Measurements from ENCODE around the gene SEC16B.
"Not testable (repeated sequence)": the region's sequence is repeated elsewhere in the genome, so short reads cannot be mapped to it uniquely, and the experiment has no call there.

Gene SEC16B

DNA sequence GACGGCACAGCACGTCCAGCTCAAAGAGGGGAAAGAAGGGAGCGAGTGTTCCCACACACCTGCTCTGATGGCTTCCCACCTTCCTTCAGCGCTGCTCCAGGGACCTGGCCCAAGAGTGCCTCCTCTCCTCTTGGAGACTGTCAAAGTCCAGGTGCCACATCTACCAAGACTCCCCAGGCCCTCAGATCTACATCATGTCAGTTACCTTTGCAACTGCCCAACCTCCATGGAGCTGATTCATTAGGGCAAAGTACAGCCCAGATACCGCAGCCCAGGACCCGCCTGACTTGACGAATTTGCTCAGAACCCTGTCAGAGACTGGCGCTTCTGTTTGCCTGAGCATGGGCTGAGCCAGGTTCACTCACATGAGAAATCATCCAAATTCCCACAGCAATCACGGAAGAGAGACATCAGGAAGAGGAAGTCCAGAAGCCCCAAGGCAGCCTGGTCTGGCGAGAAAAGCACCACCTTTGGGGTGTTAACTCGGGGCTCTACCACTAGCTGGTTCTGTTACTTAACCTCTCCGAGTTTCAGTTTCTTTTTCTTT, at the start of gene SEC16B:
TSS of gene SEC16B (minus strand) at position 234 of the 547 bp plus-strand sequence. CDS start 2,077 bp downstream, outside the sequence.
- no peak for FAIRE-seq

DNA sequence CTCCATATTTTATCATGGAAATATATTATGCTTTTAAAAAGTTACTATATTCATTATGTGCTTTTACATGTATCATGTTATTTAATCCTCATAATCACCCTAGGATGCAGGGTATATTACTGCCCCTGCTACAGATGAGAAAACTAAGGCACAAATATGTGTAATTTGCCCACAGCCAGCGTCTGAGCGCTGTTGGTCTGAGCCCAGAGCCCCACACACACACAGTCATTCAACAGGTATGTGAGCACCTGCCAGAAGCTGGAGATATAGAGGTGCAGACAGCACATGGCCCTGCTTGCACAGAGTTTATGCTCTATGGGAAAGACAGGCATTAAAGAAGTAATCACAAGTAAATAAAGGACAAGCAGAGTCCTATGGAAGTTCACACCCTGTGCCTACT, 49.8 kb upstream of the SEC16B start:
- no peak for FAIRE-seq

DNA sequence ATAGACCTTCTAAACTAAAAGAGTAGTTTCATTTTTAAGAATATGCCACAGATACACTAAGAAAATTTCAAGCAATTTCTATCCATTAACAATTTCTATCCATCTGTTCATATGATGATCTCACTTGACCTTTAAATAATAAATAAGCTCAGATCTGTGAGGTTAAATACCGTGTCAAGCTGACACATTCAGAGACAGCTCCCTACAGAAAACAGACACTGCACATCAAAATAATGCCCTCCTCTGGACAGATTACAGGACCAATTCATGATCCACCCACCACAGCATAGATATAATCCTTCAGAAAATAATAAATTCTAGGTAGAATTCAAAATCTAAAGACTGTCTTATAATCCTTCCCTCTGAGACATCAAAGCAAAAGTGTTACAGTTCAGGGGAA, 49.4 kb upstream of the SEC16B start:
- no peak for FAIRE-seq

- no peak for FAIRE-seq
Observed at GRCh38 chr1:178017517-178017916, 47.7 kb upstream of the SEC16B start.

DNA sequence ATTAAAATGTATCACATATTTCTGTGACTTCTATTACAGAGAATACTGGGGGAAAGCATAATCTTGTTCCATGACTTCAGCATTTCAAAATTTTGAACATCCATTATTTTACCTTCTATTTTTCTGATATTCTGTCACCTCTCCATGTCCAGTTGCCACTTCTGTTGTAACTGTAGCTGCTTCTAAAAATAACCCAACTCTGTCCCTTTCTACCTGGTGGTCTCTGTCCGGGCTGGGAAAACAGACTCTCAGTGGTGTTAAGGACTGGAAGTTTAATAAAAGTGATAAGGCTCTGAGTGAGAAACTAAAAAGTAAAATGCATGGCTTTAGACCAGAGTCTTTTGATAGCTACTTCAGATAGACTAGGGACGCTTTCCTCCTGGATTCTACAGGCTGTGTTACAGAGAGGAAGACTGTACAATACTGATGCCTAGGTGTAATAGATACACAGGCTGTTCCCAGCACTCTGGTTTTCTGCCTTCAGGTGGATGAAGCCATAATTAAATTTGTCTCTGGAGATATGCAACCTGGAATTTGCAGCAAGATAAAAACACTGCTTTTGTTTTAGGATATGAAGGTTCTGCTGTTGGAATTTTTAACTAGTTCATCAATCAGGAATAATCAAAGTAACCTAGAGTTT, 42.1 kb upstream of the SEC16B start:
- FAIRE-seq: no peak

DNA sequence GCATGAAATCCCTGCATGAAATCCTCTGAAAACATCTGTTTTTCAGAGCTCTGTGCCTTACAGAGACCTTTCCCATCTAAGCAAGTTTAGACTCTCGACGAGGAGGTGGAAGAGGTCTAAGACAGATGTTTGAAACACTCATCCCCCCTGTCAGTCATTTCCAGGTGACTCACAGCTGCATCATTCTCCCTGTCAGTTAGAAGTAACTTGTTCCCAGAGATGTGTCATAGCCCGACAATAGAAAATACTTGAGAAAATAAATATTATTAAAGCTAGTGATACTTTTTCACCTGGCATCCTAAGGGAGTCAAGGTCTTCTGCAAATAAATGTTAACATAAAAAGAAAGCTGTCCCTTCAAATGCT, 41.6 kb upstream of the SEC16B start:
- no peak for FAIRE-seq

GRCh38 chr1:178010674-178011464, 41.0 kb upstream of the SEC16B start:
- FAIRE-seq: no peak

- FAIRE-seq: no peak
Observed at GRCh38 chr1:178006043-178006442, 36.2 kb upstream of the SEC16B start.

- no peak for FAIRE-seq
Observed at GRCh38 chr1:178005450-178005849, 35.6 kb upstream of the SEC16B start.

DNA sequence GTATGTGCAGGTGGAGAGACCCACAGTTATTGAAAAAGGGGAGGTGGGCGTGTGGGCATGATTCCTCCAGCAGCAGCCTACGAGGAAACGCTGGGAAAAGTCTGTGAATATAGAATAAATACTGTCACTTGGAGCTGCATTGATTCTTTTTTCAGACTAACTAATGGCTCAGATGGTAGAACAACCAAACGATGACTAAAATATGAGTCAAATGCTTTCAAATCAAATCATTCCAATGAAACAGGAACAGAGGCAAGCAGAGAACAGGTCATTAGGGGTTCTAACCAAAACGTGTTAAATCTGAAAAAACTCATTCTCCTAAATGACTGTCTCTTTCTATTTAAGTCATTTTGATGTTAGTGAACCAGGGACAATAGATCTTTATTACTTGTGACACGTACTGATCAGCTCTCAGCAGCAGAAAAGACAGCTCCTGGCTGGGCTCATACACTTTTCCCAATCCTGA, 35.1 kb upstream of the SEC16B start:
- FAIRE-seq: no peak

DNA sequence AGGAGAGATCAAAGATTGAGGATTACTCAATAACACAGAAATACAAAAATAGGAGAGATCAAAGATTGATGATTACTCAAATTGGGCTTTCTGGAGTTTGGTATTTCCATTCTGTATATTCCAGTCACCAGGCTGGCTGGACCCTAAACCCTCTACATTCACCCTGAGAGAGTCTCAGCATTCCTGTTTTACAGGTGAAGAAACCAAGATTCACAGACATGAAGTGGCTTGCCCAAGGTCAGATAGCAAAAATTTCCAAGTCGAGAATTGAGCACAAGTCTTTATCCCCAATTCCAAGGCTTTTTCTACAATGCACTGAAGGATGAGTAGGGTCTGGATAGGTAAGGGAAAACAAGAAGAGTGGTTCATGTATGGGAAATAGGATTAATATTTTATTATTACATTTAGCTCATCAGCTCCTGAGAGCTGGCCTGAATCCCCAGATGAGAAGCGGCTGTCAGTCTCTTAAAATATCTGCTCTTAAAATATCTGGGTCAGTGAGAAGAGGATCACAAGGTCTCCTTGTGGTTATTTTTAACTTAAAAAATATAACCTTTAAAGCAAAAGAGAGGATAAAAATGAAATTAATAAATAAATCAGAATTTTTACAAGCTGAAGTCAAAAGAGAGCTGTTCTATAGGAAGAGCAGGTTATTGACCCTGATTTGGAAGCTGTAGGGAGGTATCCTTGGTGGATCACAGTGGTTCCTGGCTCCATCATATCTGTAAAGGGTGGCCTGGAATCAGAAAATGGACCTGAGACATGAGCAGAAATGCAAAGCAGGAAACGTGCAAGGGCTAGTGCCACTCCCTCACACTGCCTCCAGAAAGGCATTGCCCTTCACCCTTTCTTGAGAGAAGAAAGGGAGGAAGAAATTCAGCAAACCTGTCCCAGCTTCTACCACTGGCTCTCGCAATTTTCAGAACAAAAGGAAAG, 29.1 kb upstream of the SEC16B start:
- FAIRE-seq: no peak

- no peak for FAIRE-seq
Observed at GRCh38 chr1:177996957-177997356, 27.1 kb upstream of the SEC16B start.

- FAIRE-seq: no peak
Observed at GRCh38 chr1:177995369-177995768, 25.5 kb upstream of the SEC16B start.

GRCh38 chr1:177986281-177986680, 16.4 kb upstream of the SEC16B start:
- FAIRE-seq: not testable (repeated sequence)

DNA sequence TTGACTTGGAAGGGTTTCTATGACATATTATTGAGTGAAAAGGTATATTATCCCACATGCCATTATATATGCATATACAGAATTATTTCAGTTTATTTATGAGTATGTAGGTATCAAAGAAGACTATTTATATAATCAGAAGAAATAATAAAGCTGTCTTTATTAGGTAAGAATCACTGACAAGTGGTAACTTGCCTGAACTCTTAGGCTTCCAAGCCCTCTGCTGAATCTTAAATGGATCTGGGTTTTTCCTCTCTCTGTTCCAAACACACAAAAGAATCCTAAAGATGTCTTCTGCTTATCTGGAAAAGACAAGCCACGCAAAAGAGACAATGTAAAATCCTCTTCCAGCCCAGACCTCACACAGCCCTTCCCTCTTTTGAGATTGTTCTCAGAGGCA, 14.9 kb upstream of the SEC16B start:
- FAIRE-seq: no peak

DNA sequence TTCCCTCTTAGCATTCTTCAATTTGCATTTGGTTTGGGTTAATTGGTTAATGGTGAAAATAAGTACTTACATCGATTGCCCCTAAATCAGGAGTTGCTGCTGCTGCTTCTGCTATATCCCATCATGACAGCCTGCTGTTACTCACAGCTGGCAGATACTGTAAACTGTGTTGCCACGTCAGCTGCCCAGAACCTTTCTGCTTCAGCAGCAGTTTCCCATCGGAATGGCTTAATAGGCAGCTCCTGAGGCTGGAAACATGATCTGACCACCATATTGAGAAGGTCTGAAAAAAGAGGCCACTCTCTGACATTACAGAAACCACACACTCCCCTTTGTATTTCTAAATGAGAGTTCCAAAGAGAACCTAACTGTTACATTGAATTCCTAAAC, 14.3 kb upstream of the SEC16B start:
- FAIRE-seq: no peak

GRCh38 chr1:177983482-177984135, 13.8 kb upstream of the SEC16B start:
- no peak for FAIRE-seq

GRCh38 chr1:177983077-177983476, 13.2 kb upstream of the SEC16B start:
- no peak for FAIRE-seq

DNA sequence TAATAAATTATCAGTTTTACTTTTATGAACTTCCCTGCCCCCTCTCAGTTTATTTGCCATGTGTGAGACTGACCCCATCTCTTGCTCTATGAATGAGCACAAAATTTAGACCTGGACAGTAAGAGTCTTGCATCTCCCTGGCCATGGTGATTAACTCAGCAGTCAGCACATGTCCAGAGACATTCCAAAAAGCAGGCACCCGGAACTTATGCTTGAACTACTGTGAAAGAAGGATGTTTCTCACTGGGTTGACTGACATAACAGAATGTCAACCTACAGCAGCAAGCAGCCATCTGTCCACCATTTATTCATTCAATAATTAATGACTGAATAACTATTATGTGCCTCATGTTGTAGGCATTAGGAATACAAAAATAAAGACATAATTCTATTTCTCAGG, 11.3 kb upstream of the SEC16B start:
- no peak for FAIRE-seq

- FAIRE-seq: no peak
Observed at GRCh38 chr1:177979272-177979671, 9.4 kb upstream of the SEC16B start.

DNA sequence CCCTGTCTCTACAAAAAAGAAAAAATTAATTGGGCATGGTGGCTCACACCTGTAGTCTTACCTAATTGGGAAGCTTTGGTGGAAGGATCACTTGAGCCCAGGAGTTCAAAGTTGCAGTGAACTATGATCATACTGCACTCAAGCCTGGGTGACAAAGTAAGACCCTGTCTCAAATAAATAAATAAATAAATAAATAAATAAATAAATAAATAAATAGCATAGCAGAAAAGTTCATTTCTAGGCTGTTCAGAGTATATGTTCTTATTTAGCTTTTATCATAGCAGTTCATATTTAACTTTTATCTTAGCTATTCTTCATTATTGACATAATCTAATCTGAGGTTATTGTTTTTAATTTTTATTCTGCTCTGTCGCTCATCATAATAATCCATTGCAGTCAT, 8.7 kb upstream of the SEC16B start:
- no peak for FAIRE-seq

- no peak for FAIRE-seq
Observed at GRCh38 chr1:177977141-177977540, 7.3 kb upstream of the SEC16B start.
